Middle frontal gyrus (tissue), 1 donor: ENCODE results near the gene LPAR6.
"Not testable (repeated sequence)": the region's sequence is repeated elsewhere in the genome, so short reads cannot be mapped to it uniquely, and the experiment has no call there.

ENCODE experiments used
- DNase-seq: peaks from one replicate; pipeline ENCODE4 v3.0.0-alpha.2; 2015; ENCODE audit warnings: low spot score; ENCODE audit errors: extremely low spot score

Gene LPAR6, protein sequence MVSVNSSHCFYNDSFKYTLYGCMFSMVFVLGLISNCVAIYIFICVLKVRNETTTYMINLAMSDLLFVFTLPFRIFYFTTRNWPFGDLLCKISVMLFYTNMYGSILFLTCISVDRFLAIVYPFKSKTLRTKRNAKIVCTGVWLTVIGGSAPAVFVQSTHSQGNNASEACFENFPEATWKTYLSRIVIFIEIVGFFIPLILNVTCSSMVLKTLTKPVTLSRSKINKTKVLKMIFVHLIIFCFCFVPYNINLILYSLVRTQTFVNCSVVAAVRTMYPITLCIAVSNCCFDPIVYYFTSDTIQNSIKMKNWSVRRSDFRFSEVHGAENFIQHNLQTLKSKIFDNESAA

GRCh38 chr13:48412881-48413351 lies at the start of gene LPAR6:
TSS of gene LPAR6 (minus strand) at chr13:48413113. CDS start at chr13:48412423, 690 bp downstream.
- DNase-seq, result no peak

GRCh38 chr13:48457578-48458242 lies 44.8 kb upstream of the LPAR6 start:
- no peak for DNase-seq

DNA sequence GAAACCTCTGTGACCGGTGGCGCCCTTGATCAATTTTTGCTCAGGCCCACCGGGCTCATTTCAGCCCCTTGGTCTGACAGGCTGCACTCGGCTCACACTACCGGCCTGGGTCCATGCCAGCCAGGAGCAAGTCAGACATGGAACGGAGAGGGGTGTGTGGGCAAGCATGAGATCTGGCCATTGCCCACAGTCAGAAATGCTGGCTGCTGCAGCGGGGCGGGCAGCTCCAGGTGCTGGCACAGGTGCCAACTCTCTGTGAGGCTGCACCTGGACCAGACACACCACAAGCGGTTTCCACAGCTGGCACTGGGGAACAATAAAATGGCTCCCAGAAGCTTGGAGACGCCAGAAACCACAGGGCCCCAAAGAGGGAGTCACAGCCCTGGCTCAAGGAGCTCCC lies 43.6 kb upstream of the LPAR6 start:
- DNase-seq, result no peak

DNA sequence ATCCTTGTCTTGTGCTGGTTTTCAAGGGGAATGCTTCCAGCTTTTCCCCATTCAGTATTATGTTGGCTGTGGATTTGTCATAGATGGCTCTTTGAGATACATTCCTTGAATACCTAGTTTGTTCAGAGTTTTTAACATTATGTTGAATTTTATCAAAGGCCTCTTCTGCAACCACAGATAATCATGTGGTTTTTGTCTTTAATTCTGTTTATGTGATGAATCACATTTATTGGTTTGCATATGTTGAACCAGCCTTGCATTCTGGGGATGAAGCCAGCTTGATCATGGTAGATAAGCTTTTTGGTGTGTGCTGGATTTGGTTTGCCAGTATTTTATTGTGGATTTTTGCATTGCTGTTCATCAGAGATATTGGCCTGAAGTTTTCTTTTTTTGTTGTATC lies 38.3 kb upstream of the LPAR6 start:
- DNase-seq, result not testable (repeated sequence)

- no peak for DNase-seq
Observed at GRCh38 chr13:48449656-48450055, 36.7 kb upstream of the LPAR6 start.

DNA sequence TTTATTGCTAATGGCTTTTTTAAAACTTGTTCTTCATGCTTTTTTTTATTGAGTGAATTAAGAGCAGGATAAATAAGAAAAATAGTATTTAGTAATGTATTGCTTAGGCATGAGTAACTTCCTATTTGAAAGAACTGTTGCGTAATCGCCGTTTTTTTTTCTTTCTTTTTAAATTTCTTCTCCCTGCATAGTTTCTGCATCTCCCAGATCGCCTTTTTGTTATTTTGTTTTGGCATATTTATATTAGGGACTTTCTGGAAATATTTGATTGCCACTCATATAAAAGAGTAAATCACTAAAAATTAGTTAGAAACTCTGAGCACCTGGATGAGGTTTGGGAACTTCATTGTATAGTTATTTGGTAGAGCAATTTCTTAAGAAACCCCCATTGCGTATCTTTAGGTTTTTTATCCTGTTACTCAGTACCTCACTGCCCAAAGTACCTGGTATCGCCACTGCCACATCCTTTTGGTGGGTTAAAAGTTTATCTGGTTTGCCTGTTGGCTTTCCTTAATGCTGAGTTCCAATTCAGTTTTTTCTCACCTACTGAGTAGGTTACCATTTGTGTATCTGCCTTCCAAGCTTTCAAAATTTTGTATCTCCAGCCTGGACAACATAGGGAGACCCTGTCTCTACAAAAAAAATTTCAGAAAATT lies 36.2 kb upstream of the LPAR6 start:
- DNase-seq, result no peak

GRCh38 chr13:48448285-48448958 lies 35.5 kb upstream of the LPAR6 start:
- DNase-seq, result no peak

DNA sequence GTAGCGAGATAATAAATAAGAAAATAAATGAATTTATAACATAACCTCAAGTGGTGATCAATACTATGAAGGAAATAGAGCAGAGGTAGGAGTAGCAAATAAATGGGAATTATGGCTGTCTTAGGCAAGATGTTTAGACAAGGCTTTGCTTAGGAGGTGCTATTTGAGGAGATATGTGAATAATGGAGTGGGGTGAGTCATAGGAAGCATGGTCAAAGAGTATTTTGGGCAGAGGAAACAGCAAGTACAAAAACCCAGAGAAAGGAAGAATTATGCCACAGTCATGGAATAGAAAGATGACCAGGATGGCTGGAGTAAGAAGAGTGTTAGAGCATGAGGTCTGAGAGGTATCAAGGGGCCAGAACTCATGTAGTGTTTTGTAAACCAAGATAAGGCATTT lies 33.6 kb upstream of the LPAR6 start:
- no peak for DNase-seq

GRCh38 chr13:48443442-48444208 lies 30.7 kb upstream of the LPAR6 start:
- no peak for DNase-seq

GRCh38 chr13:48437371-48437770 lies 24.5 kb upstream of the LPAR6 start:
- no peak for DNase-seq

DNA sequence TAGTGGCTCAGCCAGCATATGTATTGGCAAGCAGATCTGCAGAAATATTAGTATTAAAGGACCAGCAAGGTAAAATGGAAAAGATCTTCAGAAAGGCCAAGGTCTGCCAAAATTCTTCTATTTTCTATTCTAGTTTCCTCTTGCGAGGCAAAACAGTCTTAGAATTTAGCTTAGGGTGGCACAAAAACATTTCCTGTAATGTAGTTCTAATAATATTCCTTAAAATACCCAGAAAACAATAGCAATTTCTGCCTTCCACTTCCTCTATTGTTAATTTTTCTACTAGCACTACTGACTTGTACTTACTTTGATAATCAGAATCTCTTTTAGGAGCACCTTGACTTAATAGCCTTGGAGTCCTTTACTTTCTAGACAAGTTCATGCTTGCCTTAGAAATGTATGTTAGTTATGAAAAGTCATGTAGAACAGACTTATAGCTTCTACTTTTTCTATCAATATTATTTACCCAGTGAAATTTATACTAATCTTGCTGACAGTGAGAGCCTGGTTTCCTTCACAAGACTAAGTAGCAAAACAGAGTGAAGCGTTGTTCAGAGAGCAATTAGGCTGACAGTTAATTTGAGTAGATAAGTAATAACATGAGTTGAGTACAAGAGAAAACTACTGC lies 23.9 kb upstream of the LPAR6 start:
- no peak for DNase-seq

- no peak for DNase-seq
Observed at GRCh38 chr13:48434200-48434599, 21.3 kb upstream of the LPAR6 start.

DNA sequence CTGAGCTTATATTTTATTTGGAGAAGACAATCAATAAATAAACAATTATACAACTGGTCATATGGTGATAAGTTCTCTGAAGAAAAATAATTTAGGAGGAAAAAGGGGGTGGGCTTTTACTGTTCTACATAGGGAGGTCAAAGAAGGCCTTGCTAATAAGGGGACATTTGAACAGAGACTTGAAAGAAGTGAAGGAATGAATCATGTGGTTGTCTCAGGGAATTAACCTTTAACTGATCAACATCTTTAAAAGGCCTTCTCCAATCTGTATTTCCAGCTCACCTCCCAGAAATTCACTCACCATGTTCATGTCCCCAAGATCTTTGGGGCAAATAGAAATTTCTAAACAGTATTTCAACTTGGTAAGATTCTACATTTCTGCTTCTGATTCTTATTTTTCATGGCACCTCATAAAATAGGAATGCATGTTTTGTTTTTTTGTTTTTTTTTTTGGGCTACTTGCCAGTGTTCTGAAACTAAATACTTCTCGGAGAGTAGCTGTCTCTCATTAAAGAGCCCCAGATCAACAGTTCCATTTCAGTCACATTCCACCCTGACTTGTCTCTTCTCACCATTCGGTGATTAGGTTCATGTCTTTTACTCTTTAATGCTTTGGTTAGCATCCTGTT lies 19.2 kb upstream of the LPAR6 start:
- DNase-seq, result no peak

GRCh38 chr13:48431431-48431830 lies 18.5 kb upstream of the LPAR6 start:
- DNase-seq, result no peak

DNA sequence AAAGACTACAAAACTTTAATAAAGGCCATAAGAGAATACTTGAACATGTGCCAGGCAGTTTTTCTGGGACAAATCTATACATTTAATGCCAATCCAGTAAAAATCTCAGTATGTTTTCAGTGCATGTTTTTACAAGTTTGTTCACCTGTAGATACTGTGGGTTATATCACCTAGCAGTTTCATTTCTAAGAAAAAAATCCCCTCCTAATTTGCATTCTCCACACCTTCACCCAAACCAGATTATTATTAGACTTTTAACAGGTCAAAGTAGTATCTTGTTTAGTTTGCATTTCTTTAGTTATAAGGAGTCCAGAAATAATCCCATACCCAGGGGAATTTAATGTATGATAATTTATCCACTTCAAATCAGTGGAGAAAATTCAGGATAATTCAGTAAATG lies 17.0 kb upstream of the LPAR6 start:
- DNase-seq, result no peak

GRCh38 chr13:48429036-48429435 lies 16.1 kb upstream of the LPAR6 start:
- no peak for DNase-seq

GRCh38 chr13:48426755-48427298 lies 13.9 kb upstream of the LPAR6 start:
- DNase-seq, result not testable (repeated sequence)

DNA sequence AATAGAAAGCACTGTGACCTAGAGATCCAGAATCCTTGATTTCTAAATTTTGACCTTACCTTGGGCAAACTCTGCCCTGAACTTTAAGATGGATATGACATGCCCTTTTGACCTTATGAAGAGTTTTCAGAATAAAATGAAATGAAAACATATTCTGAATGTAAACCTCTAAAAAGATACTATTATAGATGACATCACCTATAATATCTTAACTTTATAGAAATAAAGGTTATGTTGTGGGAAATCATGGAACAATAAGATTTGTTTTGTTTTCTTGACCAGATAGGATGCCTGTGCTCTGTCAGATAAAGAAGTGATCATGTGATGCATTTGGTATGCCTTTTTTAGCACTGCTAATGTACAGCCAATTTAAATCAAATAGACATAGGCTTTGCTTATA lies 13.1 kb upstream of the LPAR6 start:
- no peak for DNase-seq

DNA sequence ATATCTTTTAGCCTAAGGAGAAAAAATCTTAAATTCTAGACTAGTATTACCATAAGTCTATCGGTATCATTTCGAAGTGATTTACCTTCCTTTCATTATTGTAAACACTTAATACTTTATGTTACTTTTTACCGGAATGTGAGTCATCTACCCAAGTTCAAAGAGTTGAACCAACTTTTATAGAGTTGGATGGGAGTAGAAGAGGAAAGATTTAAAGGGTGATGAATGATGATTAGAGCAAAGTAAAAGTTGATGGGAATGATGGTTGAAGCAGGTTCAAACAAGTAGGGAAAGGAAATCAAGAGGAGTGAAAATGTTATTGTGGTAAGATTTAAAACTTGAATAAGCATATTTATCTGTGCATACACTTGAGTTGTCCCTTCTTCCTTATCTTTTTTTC lies 11.3 kb upstream of the LPAR6 start:
- no peak for DNase-seq

- not testable (repeated sequence) for DNase-seq
Observed at GRCh38 chr13:48422003-48422402, 9.1 kb upstream of the LPAR6 start.
